TTC549 (cell line): ENCODE results near the gene TPO.
"Not testable (repeated sequence)": the region's sequence is repeated elsewhere in the genome, so short reads cannot be mapped to it uniquely, and the experiment has no call there.

Source experiments
- FAIRE-seq: peaks from 2 replicates; lab custom pipeline; 2012; peaks lifted over from hg19 to GRCh38; lab: Jason Lieb, UNC

TPO gene

DNA sequence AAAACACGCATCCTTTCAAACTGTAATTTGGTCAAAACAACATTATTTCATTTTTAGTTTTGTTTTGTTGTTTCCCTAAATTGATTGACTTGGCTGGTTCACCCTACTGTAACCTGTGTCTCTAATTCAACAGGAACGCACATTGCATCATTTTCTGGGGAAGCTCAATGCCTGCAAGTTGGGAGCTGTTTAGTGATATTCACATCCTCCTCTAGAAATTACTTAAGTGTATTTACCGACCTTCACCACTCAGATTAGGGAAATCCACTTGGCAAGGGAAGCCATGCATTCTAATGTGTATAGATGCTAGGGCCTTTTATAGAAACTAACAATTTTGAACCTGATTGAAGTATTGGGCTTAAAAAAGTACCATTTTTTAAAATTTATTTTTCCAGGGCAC lies 7.3 kb upstream of the TPO start:
- no peak for FAIRE-seq

DNA sequence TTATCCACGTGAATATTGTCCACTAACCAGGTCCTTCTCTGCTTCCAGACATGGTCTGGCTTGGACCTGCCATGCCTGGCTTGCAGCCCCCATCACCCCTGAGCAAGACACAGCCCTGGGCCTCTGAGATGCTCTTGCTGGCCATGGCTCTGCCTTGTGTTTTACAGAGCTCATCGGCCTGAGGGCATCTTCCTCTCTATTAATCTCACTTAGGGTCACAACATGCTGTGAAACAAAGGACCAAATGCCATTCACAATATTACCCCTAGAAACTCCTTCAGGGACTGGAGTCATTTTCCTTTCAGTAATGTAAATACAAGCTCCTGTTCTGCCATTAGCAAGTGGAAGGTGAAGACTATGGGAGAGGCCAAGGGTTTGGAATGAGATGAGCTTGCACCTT lies 6.8 kb upstream of the TPO start:
- no peak for FAIRE-seq

DNA sequence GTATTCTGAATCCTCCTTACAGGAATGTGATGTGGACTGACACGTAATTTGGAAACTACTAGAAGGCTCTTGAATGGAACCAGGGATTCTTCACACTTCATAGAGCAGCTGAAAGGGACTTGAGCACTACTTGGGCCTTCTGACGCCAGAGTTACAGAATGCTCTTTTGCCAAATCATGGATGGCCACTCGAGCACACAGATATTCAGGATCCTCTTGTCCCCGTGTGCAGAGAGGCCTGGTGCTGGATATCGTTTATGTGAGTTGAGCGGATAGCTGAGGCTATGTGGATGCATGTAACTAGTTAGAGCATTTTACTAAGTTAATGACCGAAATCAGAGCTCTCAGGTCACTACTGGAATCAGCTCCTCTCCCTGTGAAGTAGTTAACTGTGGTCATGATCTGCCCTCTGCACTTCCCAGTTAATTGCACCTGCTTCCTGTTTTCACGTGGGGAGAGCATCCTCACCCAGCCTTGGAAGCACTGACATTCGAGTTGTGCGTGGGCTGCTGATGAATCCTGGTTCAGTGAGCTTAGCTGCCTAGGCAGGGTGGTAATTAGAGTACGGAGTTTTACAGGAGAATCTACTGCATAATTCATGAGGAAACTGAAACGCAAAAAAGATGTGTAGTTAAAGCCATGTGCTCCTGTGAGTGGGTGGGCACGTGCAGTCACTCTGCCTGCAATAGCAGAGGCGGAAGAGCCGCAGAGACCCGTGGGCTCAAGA lies 5.2 kb upstream of the TPO start:
- no peak for FAIRE-seq

DNA sequence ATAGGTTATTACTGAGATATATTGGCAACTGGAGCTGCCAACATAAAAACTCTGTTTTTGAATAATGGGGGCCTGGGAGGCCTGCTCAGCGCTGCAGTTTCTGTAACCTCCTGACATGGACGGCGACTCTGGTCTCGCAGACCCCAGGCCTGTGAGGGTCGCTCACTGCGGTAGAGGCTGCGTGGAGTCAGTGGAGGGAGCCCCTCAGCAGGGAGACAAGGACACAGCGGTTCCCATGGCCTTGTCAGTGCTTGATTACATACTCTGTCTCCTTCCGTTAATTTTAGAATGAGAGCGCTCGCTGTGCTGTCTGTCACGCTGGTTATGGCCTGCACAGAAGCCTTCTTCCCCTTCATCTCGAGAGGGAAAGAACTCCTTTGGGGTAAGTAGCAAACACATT lies 858 bp downstream of the TPO start:
- FAIRE-seq, result no peak

DNA sequence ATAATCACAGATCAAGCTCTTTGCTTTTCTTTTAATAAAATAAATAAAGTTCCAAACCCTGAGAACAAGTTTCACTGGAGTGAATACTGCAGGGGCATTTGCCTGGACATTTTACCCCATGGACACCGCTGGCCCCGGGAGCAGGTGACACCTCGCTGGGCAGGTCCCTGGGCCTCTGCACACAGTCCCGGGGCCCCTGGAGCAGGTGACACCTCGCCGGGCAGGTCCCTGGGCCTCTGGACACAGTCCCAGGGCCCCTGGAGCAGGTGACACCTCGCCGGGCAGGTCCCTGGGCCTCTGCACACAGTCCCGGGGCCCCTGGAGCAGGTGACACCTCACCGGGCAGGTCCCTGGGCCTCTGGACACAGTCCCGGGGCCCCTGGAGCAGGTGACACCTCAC lies 1.6 kb downstream of the TPO start:
- FAIRE-seq, result not testable (repeated sequence)

DNA sequence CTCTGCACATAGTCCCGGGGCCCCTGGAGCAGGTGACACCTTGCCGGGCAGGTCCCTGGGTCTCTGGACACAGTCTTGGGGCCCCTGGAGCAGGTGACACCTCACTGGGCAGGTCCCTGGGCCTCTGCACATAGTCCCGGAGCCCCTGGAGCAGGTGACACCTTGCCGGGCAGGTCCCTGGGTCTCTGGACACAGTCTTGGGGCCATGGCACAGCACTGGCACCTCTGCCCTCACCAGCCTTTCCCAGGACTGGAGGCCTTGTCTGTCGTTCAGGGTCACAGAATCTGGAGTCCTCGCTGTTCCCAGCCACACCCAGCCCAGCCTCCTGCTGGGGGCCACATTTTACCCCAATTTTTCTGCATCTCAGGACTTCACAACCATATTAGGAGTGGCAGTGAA lies 2.2 kb downstream of the TPO start:
- no peak for FAIRE-seq

DNA sequence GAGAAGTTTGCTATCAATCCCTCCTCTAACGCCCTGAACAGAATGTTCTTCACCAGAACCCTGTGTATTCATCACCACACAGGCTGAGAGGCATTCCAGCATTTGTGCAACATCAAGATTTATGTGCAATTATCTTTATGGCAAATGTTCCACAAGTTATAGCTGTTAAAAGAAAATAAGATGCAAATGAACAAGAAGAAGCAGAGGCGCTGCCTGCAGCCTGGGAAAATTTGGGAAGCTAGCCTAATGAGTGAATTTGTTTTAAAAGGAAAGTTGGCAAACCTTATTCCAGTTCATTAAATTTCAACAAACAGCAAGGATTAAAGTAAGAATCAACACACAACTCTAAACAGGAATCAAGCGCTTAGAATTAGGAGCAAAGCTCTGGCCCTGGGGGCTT lies 5.3 kb downstream of the TPO start:
- no peak for FAIRE-seq

DNA sequence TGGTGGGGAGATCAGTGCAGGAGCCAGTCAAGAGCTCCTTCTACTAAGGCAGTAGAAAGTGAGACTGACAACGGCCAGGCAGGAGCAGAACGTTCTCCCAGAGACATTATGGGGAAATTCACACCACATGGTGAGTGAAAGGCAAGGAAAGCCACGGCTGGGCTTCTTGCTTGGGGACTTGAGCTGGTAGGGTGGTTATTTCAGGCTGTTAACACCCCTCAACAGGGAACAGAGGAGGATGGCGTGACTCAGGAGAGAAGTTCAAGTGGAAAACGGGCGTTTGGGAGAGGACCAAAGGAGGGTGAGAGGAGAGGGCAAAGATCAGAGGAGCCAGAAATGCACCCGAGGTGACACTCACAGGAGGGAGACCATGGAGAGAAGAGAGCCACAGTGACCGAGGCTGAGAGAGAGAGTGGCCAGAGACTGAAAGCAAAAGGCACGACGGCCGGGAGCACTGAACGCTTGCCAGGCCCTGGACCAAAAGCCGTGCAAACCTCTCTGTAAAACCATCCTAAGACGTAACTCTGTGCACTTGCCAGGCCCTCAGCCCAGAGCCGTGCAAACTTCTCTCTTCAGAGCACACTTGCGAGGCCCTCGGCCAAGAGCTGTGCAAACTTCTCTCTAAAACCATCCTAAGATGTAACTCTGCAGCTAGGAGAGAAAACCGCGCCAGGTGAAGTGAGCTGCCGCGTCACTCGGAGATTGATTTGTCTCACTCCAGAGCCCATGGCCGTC lies 7.7 kb downstream of the TPO start:
- no peak for FAIRE-seq

DNA sequence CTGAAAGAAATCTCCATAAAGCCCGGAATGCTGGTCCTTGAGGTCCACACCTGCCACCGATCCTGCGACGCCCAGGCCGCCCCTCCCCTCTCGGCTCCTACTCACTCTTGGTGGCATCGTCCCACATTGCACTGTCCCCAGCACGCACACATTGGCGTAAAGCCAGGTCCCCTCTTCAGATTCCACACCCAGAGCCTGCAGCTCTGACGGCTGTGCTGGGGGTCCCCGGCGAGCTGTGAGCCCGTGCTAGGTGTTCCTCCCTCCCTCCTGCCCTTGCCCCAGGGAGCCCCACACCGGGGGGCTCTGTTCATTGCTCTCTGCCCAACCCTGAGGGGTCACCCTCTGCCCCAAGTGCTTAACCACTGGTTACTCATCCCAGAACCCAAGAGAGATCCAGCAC lies 8.5 kb downstream of the TPO start:
- no peak for FAIRE-seq

DNA sequence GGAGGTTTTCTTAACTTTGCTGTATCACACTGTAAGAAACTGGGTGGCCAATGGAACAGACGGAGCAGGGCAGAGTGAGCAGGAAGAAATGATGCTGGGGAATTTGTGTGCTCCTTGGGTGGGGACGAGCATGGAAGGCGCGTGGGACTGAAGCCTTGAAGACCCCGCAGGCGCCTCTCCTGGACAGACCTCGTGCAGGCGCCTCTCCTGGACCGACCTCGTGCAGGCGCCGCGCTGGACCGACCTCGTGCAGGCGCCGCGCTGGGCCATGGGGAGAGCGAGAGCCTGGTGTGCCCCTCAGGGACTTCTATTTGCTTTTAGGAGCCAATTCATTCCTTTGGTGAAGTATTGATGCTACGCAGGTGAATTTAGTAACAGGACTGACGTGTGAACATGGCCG lies 8.9 kb downstream of the TPO start:
- FAIRE-seq, result no peak

DNA sequence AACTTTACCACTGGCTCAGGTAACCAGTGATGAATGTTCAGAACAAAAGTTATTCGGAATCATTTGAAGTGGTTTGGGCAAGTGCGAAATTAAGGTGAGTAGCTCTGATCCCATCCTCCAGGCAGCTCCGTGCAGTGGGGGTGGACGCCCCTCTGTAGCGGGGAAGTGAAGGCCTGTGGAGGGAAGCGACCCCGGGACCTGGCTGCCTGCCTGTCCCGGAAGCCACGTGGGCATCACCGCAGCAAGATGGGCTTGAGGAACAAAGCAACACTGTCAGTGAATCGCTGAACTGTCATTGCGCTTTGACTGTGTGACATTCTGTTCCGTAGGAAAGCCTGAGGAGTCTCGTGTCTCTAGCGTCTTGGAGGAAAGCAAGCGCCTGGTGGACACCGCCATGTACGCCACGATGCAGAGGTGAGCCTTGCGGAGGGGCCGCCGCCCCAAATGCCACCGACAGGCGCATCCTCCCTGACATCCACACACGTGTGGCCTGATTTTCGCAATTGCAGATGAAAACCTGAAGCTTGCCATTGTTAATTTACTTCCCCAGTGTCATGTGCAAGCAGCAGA lies 9.5 kb downstream of the TPO start:
- FAIRE-seq, result no peak

DNA sequence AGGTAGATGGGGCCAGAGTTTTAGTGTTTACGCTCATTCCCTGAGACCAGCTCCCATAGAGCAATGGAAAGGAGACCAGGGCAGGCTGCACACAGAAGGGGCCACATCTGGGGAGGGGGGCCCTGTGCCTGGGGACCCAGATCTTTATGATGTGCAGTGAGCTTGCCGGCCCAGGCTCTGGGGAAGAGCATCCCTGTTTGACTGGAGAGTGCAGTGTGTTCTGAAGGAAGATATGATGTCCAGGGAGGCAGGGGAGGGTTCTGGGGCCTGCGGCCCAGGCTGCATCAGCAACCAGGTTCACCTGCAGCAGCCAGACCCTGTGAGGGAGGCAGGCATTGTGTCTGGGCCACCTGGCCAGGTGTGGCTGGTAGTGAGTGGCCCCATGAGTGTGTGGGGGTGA lies 13.8 kb downstream of the TPO start:
- FAIRE-seq, result no peak

DNA sequence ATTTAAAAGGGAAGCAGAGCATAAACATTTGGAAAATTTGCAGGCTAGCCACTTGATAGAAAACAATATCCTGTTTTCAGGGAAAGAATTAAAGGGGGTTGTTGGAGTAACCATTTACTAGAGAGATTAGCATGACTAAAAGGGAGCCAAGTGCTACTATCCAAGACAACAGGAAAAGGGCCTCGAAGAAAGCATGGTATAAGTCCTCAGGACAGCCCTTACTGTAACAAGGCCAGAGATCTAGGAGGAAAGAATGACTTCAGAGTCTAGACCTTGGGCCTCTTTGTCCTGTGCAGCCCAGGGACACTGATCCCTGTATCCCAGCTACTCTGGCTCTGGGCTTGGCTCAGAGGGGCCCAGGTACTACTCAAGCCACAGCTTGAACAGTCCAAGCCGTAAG lies 16.6 kb downstream of the TPO start:
- no peak for FAIRE-seq

DNA sequence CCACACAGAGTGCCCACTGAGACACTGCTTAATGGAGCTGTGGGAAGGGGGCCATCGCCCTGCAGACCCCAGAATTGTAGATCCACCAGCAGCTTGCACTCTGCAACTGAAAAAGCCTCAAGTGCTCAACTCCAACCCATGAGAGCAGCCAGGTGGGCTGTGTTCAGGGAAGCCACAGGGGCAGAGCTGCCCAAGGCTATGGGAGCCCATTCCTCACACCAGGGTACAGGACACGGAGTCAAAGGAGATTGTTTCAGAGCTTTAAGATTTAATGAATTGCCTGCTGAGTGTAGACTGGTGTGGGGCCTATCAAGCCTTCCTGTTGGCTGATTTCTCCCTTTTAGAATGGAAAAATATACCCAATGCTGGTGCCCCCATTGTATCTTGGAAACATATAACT lies 17.2 kb downstream of the TPO start:
- FAIRE-seq, result no peak

DNA sequence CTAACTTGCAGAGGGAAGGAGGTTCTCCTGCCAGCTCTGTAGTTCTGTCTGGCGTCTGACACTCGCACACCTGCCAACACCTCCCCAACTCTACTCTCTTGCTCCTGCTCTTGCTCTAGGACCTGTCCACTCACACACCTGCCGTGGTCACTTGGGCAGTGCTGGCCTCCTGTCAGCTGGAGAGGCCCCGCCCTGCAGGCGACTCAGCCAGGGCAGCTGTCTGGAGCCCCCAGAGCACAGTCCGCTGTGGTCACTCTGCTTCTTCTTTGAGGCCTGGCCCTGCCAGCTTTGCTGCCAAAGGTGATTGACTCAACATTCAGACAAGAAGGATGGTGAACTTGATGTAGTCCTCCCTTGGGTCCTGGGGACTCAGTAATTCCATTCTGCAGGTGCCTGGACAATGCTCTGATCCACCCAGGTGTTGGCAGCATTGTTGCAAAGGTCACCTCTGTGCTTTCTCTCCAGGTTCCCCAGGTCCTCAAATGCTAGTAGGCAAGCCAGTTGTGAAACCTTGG lies 18.7 kb downstream of the TPO start:
- FAIRE-seq, result no peak

DNA sequence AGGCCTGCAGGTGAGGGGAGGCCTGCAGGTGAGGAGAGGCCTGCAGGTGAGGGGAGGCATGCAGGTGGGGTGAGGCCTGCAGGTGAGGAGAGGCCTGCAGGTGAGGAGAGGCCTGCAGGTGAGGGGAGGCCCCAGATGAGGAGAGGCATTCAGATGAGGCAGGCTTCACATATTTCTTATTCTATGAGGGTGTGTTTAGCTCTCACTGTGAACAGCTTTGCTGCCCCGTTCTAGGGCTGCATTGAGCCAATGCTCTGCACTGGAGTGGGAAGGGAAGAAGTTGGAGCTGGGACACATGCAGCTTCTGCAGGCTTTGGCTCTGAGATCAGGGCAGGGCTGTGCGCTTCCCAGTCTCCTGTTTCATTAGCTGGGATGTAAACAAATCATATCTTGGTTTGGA lies 19.5 kb downstream of the TPO start:
- FAIRE-seq, result no peak

DNA sequence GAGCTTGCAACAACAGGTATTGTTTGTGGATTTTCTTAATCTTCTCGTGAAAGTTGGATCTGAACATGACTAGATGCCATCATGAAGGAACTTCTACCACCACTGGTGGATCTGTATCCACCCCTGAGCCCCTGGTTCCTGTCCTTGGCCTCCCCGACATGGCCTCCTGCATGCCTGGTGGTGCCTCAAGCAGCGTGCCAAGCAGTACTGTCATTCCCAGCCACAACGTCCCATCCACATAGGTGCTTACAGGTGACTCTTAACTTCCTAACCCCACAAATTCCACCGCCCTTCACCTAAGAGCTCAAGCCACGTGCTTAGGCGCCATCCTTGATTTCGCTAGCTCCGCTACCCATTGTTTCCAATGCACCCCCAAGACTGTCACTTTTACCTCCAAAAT lies 23.1 kb downstream of the TPO start:
- no peak for FAIRE-seq

DNA sequence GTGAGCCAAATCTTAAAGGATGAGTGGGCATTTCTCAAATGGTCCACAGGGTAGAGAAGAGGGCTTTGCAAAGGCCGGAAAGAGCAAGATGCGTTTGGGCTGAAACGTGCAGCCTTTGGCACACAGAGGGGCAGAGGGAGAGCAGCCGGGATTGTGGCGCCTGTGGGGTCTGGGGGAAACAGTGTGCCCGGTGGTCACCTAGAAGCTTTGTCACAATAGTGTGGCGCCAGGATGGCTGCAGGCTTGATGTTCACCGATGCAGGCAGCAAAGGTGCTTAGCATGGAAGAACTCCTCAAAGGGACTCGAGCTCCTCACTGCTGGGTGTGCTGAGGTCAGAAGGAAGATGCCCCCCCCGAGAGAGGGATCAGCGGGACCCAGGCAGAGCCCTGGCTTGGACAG lies 23.8 kb downstream of the TPO start:
- no peak for FAIRE-seq

DNA sequence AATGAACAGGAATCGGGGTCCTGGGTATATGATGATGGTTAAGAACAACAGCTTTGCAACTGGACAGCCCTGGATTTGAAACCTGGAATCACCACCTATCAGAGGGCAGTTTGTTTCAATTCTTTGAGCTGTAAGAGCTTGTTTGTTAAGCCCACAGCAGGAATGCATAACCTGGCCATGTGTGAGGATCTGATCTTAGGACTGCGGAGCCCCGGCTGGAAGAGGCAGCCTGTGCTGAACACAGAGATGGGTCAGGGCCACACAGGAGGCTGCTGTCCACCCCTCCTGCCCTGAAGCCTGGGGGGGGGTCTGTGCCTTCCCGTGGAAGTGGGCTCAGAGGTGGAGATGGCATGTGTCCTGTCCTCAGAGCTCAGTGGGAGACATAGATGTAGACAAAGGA lies 24.3 kb downstream of the TPO start:
- no peak for FAIRE-seq

DNA sequence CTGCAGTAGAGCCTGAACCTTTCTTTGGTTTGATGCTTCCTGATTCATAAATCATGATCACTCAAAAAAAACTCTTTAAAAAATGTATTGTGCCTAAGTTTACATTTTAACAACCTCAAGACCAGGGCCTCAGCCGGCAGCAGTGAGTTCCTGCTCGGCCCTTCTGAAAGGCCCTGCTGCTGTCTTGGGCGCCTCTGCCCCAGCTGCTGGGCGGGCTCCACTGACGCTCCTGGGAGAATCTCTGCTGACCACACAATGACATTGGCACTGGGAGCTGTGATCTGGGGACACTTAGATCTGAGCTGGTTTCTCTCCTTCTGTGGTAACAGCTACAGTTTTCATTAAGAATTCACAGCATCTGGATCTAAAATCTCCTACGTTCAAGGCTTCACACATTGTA lies 25.7 kb downstream of the TPO start:
- no peak for FAIRE-seq

DNA sequence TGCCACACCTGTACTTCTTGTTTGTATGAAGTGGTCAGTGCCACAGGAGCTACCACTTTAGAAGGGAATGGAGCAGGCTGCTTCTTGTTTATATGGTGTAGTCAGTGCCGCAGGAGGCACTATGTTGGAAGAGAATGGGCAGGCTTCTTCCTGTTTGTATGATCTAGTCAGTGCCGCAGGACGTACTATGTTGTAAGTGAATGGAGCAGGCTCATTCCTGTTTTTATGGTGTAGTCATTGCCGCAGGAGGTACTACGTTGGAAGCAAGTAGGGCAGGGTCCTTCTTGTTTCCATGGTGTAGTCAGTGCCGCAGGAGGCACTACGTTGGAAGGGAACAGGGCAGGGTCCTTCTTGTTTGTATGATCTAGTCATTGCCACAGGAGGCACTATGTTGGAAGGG lies 27.3 kb downstream of the TPO start:
- no peak for FAIRE-seq

DNA sequence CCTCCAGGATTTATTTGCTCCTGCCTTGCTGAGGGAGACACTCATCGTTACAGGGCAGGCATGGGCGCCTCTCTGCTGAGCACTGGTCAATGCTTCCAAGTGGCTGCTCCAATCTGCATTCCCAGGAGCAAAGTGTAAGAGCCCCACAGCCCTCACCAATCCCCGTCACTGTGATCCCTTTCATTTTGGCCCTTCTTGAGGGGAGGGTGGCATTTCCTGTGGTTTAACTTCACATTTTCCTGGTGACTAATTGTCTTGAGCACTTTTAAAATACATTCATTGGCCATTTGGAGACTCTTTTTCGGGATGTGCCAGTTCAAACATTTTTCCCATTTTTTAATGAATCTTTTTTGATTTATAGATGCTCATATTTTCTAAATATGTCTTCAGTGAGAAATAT lies 33.0 kb downstream of the TPO start:
- FAIRE-seq, result no peak

DNA sequence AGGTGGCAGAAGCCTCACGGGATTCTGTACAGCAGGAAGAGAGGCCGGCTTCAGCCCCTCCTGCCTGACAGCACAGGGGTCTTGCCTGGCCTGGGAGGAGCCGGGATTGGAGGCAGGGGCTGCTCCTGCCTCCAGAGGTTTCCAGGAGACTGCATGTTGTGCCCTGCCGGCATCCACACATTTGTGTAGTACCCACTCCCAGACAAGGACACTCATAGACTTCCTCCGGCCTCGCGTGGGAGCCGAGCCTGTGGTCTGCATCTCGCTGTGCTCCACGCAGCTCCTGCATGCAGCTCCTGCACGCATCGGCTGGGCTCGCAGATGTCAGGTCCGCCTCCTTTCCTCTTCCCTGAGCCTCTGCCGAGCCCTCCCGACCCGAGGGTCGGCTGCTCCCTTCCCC lies 34.7 kb downstream of the TPO start:
- FAIRE-seq, result no peak

DNA sequence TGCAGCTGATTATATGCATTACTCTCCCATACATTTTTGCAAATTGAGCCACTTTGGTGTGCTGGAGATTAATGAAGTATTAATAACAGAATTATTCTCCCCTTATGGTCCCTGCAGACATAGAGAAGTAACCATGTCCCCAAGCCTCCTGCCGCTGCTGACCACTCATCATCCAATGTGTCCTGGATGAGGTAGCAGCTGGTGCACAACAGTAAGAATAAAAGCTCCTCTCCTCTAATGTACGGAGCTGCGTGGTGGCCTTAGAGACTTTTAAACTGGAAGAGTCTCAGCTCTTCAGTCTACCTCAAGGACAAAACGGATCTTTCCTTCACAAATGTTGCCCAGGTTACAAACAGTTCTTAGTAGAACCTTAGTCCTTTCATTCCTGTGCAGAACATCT lies 37.7 kb downstream of the TPO start:
- FAIRE-seq, result no peak
